ENCODE measurements around the gene LHFPL2. TPM values are rescaled to one million over a fixed set of nuclear protein-coding genes. Genes with fewer than 3 reads are reported as not detected.

Gene LHFPL2
- total RNA-seq, 4 donors from 2014 or later, result 2.2 to 11.1 (median 6.2) TPM

- Histone ChIP-seq H3K27me3 (no peaks in the 10 kb centered on the region), H3K36me3 (no peaks in the 10 kb centered on the region), H3K27ac (peak overlapping the region in 3 of 4 donors; percentile 5 to 67 (median 53)), H3K9me3 (no peaks in the 10 kb centered on the region), H3K4me1 (peaks cover 0 to 32% (median 8%) of the 10 kb centered on the region in 3 donors), H3K4me3 (no peak overlapping the region)
- intact Hi-C loops (cut with DNase I), result no loop called here
- no peak for TF ChIP-seq CTCF (IDR thresholded peaks at IDR 0.05)
- no peak for TF ChIP-seq POLR2A (IDR thresholded peaks at IDR 0.05)
- WGBS, 2 donors, result 60 to 65% methylated on average over 4 of the region's 4 CpGs
- DNase-seq, result no peak
Observed at GRCh38 chr5:78587081-78587774, 61.3 kb downstream of the LHFPL2 start.

GRCh38 chr5:78586251-78586650, 62.3 kb downstream of the LHFPL2 start:
- Histone ChIP-seq H3K4me3 (no peak overlapping the region), H3K9me3 (no peaks in the 10 kb centered on the region), H3K27me3 (no peaks in the 10 kb centered on the region), H3K4me1 (peaks cover 0 to 22% (median 1%) of the 10 kb centered on the region in 3 donors), H3K27ac (peak overlapping the region in 1 of 4 donors; percentile 1), H3K36me3 (no peaks in the 10 kb centered on the region)
- 48 to 69% methylated on average over 6 of the region's 6 CpGs for WGBS, 2 donors
- TF ChIP-seq POLR2A (IDR thresholded peaks at IDR 0.05) (no peak), CTCF (IDR thresholded peaks at IDR 0.05) (no peak)
- no peak for DNase-seq
- intact Hi-C loops (cut with DNase I), result no loop called here

GRCh38 chr5:78578015-78578414, 70.6 kb downstream of the LHFPL2 start:
- Histone ChIP-seq H3K27ac (peak overlapping the region in 2 of 4 donors; percentile 16 to 62), H3K27me3 (no peaks in the 10 kb centered on the region), H3K4me3 (no peak overlapping the region)

GRCh38 chr5:78577071-78577807, 71.3 kb downstream of the LHFPL2 start:
- H3K4me3 ChIP-seq, result no peak overlapping the region
- DNase-seq, result no peak
- H3K9me3 ChIP-seq, result no peaks in the 10 kb centered on the region
- TF ChIP-seq POLR2A (IDR thresholded peaks at IDR 0.05), result no peak
- TF ChIP-seq CTCF (IDR thresholded peaks at IDR 0.05), result no peak
- intact Hi-C loops (cut with DNase I), result no loop called here
- no peaks in the 10 kb centered on the region for H3K27me3 ChIP-seq
- peak overlapping the region in 3 of 4 donors; percentile 17 to 62 (median 19) for H3K27ac ChIP-seq
- 63 to 65% methylated on average over 8 of the region's 8 CpGs for WGBS, 2 donors
- H3K4me1 ChIP-seq, result peaks cover 0 to 35% (median 11%) of the 10 kb centered on the region in 3 donors
- H3K36me3 ChIP-seq, result no peaks in the 10 kb centered on the region

More at GRCh38 chr5:78578015-78578414, 70.6 kb downstream of the LHFPL2 start:
- TF ChIP-seq POLR2A (IDR thresholded peaks at IDR 0.05) (no peak), CTCF (IDR thresholded peaks at IDR 0.05) (no peak)
- no peaks in the 10 kb centered on the region for H3K9me3 ChIP-seq
- H3K36me3 ChIP-seq, result no peaks in the 10 kb centered on the region
- intact Hi-C loops (cut with DNase I), result no loop called here
- peaks cover 0 to 35% (median 11%) of the 10 kb centered on the region in 3 donors for H3K4me1 ChIP-seq
- DNase-seq, result no peak

GRCh38 chr5:78576376-78576775, 72.2 kb downstream of the LHFPL2 start:
- Histone ChIP-seq H3K36me3 (no peaks in the 10 kb centered on the region), H3K4me3 (no peak overlapping the region), H3K4me1 (peaks cover 0 to 35% (median 11%) of the 10 kb centered on the region in 3 donors), H3K9me3 (no peaks in the 10 kb centered on the region), H3K27me3 (no peaks in the 10 kb centered on the region), H3K27ac (peak overlapping the region in 1 of 4 donors; percentile 17)
- DNase-seq, result no peak
- intact Hi-C loops (cut with DNase I), result no loop called here
- 79 to 89% methylated on average over 3 of the region's 3 CpGs for WGBS, 2 donors
- TF ChIP-seq CTCF (IDR thresholded peaks at IDR 0.05) (no peak), POLR2A (IDR thresholded peaks at IDR 0.05) (no peak)

Data from esophagus squamous epithelium (tissue), 5 donors.